HG03571 (cell line): Measurements from ENCODE around the gene OCA2.

Experiments used
- ATAC-seq: cut with Tn5 transposase; IDR thresholded peaks from one replicate; pipeline ENCODE4 v1.9.1; 2021; ENCODE audit not compliant: unreplicated experiment

OCA2 gene

GRCh38 chr15:27885201-27885600 is 213.9 kb downstream of the OCA2 start:
- no peak for ATAC-seq

- ATAC-seq: no peak
Measured at GRCh38 chr15:27884726-27885125, 214.4 kb downstream of the OCA2 start.

GRCh38 chr15:27878841-27879240 is 220.3 kb downstream of the OCA2 start:
- ATAC-seq: no peak

DNA sequence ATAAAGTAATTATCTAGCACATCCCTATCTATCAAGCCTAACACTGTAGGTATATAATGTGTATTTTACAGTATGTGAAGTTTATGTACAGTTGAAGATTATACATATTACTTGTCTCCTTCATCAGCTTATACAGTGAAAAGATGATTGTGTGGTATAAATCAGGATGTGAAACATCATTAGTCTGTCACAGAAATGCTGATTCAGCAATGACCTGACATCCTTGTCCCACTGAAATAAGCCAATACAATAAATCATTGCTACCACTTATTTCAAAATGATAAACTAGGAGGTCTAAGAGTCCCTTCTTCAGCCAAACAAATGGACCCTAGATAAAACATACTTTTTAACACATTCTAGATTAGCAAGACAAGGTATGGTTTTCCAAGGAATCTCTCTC is 225.3 kb downstream of the OCA2 start:
- no peak for ATAC-seq

GRCh38 chr15:27873039-27873438 is 226.1 kb downstream of the OCA2 start:
- no peak for ATAC-seq

DNA sequence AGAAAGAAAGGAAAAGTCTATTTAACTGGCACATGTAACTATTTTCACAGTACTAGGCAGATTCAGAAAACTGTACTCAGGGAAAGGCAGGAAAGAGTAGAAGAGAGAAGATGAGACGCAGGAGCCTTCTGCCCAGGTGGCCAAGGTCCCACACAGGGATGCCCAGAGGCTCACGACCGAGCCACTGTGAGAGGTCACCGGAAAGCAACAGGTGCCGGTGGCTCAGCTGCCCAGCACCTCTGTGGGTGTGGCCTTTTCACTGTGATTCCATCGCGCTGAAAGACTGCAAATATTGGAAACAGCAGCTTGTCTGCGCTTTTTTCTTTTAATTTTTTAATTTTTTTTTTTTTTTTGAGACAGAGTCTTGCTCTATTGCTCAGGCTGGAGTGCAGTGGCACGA is 226.8 kb downstream of the OCA2 start:
- ATAC-seq: no peak

DNA sequence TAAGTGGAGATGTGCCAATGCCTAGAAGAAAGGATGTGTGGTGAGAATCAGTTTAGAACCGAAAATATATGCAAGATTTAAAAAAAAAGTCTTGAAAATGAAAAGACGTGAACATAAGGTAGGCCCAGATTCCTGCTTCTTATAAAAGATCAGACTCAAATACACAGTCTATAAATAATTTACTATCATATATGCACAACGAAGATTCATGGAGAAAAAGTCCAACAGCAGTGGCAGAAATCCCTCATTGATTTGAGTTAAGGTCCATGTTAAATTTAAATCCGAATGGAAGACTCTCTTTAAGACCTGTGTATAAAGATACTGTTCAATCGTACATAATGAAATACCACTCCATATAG is 227.2 kb downstream of the OCA2 start:
- ATAC-seq: no peak

GRCh38 chr15:27871078-27871901 is 227.8 kb downstream of the OCA2 start:
- ATAC-seq: no peak

GRCh38 chr15:27870320-27870719 is 228.8 kb downstream of the OCA2 start:
- ATAC-seq: no peak

- ATAC-seq: no peak
Measured at GRCh38 chr15:27869697-27870281, 229.3 kb downstream of the OCA2 start.

DNA sequence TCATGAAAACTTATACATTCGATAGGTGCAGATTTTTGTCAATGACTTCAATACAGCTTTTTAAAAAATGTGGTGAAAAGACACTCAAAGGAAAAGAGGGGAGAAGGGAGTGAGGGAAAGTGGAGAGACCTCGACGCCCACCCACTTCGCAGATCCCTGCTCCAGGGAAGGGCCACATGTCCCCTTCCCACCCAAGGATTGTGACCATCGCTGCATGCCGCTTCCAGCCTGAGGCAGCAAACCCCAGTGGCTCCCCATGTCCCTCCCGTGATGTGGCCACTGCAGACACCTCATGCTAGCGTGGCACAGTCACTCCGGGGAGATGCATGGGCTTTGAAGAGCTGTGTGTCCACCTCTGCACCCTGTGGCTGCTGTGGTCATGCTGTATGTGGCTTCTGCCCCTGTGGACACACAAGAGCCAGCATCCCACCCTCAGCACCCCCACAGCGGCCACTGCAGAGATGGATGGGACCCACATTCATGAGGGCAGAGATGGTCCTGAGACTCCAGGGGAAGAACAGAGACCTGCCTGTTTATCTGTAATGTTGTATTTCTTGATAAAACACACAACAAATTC is 230.2 kb downstream of the OCA2 start:
- ATAC-seq: no peak

- no peak for ATAC-seq
Measured at GRCh38 chr15:27867861-27868260, 231.3 kb downstream of the OCA2 start.

GRCh38 chr15:27866505-27867165 is 232.5 kb downstream of the OCA2 start:
- ATAC-seq: no peak

- no peak for ATAC-seq
Measured at GRCh38 chr15:27865926-27866325, 233.2 kb downstream of the OCA2 start.

- no peak for ATAC-seq
Measured at GRCh38 chr15:27865323-27865922, 233.7 kb downstream of the OCA2 start.

- ATAC-seq: no peak
Measured at GRCh38 chr15:27864719-27865118, 234.4 kb downstream of the OCA2 start.

- ATAC-seq: no peak
Measured at GRCh38 chr15:27864086-27864485, 235.0 kb downstream of the OCA2 start.

DNA sequence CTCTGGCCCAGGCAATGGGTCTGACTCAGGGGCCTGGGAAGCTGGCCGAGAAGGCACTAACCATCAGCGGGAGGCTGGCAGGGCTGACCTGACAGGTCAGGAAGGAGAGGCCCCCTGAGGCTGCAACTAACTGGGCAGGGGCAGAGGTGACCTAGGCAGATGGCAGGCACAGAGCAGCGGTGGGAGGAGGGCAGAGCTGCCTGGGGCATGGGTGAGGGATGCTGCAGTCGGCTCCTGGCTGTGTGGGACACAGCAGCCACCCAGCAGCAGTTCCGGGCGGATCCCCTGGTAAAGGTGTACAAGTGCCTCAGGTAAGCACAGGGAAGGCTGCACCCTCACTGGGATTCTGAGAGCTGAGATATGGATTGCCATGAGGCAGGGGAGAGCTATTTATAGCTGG is 236.1 kb downstream of the OCA2 start:
- ATAC-seq: no peak

GRCh38 chr15:27861171-27861570 is 237.9 kb downstream of the OCA2 start:
- ATAC-seq: no peak

- ATAC-seq: no peak
Measured at GRCh38 chr15:27855137-27855536, 244.0 kb downstream of the OCA2 start.

DNA sequence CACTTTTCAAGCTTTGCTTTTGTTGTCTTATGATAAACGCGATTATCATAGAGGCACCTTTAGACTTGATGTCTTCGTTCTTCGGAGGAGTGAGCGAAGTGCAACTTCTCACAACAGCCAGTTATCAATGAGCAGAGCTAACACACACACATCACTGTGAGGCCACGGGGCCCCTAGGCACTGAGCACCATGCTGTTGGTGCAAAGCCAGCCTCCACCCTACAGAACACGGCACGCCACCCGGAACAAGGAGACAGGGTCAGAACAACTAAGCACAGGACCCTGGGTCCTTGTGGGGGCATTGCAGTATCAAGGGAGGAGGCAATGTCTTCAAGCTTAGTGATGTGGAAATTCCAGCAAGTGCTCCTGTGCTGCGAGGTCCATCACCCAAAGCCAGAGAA is 244.5 kb downstream of the OCA2 start:
- no peak for ATAC-seq
